Activated gamma-delta T cell treated with anti-CD3 and anti-CD28 coated beads, Interleukin-2, amount 50 U/mL, for 16 hours (primary cell): ENCODE data around the gene ST8SIA4.
"Not testable (repeated sequence)": the region's sequence is repeated elsewhere in the genome, so short reads cannot be mapped to it uniquely, and the experiment has no call there.

Source experiments
- DNase-seq: peaks from one replicate; pipeline ENCODE4 v3.0.0-alpha.2; 2020; ENCODE audit warnings: low read depth

ST8SIA4 gene

DNA sequence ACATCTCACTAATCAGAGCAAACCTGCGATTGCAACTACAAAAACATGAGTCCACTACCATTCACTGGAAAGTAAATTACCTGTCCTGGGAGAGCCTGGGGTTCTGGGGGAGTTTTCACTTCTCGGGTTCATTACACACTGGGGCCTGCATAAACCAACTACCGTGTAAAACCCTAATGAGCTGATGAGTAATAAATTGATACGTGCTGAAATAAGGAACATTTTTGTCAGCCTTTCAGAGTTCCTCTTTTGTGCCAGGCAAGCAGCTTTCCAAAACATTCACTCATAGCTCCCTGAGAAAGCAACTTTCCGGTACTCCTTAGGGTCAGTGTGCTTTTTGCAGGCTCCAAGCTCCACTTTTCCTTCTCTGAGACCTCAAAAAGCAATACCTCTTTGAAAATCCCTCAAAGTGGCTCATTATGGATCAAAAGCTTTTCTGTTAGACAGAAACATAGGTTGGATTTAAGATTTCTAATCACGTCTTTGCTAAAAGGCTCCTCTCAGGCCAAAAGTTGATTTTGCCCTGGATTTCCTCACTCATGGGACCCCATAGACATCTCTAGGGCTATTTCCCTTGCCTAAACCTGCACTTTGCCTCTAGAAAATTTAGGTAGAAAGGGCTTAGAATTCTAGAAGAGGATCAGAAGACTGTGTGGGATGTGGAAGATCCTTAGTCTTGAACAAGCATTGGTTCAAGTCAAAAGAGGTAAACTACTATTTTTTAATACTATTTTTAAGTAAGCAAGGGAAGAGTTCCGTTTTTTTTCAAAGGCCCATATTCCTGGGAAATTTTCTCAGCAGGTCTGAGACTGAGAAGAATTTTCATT lies 74.8 kb downstream of the ST8SIA4 start:
- DNase-seq = no peak

DNA sequence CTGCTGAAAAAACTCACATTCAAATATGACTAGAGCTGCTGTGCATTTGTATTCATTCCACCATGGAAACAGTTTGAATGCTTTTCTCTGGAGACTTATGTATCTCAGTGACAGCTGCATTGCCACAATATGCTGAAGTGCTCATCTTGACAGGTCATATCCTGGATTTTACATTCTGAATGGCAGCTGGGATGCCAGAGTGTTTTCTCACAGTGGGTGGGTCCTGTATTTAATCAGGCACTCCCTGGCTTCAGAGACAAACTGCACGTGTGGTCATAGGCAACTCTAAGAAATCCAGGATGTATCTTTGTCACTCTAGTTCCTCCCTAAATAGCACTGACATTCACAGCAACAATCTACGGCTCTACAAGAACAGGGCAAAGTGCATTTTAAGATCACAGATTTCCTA lies 75.6 kb downstream of the ST8SIA4 start:
- DNase-seq = no peak

DNA sequence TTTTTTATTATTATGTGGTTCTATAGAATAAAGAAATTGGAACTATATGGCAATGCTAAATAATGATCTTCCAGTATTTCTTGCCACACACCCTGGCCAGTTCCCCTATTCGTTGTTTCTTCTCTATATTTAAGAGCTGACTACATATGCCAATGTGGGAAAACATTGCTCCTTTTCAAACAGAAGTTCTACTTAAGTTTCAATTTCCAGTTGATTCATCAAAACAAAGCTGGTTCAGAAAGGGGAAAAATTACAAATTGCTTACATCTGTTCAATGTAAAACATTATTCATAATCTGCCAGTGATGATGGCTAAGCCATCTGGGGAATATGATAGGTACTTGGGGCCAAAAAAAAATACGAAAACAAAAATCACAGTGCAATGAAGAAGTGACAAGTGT lies 76.9 kb downstream of the ST8SIA4 start:
- DNase-seq = no peak

DNA sequence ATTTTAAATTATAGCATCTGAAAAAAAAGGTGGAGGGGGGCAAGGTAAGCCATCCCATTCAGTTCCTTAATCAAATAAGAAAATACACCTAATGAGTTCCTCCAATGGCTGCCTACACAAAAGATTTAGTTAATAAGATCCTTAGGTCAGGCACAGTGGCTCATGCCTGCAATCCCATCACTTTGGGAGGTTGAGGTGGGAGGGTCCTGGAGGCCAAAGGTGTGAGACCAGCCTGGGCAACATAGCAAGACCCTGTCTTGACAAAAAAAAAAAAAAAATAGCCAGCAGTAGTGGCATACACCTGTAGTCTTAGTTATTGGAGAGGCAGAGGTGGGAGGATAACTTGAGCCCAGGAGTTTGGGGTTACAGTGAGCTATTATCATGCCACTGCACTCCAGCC lies 78.4 kb downstream of the ST8SIA4 start:
- DNase-seq = no peak

DNA sequence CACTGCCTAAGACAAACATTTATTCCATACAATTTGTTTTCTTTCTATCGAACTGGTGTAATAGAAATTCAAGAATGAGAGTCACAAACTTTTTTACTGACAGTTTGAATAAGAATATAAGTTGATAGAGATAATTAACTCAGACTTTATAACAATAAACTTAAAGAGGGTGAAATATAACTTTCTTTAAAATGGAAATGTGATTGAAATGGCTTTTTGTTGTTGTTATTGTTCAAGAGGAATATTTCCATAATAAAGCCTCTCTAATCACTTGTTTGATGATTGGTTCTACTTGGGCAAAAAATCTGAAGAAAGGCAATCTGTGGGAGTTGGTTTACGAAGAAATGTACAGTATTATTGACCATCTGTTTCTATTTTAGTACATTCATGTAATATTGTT lies 79.3 kb downstream of the ST8SIA4 start:
- DNase-seq = no peak

DNA sequence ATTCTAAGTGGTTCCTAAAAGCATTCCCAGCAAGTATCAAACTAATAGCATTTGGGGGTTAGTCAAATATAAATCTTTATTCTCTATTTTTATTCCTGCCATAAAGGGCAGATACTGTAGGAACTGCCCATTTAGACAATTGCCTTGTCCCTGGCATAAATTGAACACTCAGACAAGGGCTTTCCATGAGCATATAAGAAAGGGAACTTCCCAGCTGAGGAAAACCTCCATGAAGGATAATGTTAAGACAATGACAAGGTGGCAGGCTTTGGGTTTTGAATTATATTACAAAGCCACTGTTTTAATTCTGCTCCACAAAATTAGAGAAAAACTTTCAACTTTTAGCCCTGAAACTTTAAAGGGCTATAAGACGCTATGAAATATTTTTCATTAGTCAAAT lies 81.3 kb downstream of the ST8SIA4 start:
- DNase-seq = no peak

DNA sequence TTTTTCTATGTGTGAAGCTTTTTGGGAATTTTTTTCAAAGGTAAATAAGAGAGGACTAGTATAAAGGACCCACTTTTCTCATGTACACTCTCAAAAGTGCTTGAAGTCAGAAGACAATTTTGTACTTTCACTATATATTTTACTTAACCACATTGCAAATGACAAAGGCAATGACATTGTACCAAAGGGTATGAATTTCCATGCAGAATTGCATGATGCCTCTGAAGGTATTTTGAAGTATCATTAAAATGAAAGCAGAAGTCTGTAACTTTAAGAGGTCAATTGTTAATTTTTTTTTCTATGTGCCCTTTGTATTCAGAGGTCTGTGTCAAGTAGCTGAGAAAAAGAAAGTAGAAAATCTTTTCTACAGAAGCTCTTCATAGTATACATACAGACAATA lies 84.7 kb downstream of the ST8SIA4 start:
- DNase-seq = no peak

DNA sequence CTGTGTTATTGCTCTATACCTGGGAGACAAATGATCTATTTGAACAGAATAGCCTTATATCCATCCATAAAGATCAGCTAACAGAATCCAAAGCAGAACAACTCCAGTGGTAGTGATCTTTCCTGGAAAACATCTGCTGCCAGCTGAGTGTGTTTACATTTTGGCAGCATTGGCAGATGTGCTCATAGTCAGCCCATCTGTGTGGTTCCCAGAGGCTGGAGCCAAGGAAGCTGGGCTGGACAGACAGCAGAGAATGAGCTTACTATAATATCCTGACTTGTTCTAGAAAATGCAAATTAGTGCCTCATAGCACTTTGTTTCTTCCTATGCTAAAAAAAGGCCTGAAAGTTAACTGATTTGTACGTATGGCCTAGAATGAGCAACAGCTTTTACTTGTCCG lies 99.7 kb downstream of the ST8SIA4 start:
- DNase-seq = no peak

DNA sequence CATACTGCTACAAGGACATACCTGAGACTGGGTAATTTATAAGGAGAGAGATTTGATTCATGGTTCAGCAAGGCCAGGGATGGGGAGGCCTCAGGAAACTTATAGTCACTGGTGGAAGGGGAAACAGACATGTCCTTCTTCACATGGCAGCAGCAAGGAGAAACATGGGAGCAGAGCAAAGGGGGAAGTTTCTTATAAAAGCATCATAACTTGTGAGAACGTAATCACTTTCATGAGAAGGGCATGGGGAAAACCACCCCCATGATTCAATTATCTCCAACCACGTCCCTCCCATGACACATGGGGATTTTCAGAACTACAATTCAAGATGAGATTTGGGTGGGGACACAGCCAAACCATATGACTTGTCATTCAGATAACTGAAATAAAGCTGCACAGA lies 100.9 kb downstream of the ST8SIA4 start:
- no peak for DNase-seq

DNA sequence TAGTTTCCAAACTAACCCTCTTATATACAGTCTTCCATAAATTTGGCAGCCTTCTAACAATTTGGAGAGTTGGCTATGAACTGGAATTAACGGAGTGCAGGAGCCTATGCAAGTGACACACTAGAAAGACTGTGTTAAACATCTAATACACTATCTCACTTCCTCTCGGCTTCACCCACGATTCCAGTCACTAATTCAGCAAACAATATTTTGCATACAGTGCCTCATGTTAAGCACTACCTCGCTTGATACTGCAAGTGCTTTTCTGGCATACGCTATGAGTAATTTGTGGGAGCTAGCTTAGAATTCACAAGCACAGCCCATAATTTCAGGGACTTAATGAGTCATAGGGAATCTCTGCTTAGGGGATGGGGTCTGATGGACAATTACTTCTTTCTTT lies 102.5 kb downstream of the ST8SIA4 start:
- no peak for DNase-seq

DNA sequence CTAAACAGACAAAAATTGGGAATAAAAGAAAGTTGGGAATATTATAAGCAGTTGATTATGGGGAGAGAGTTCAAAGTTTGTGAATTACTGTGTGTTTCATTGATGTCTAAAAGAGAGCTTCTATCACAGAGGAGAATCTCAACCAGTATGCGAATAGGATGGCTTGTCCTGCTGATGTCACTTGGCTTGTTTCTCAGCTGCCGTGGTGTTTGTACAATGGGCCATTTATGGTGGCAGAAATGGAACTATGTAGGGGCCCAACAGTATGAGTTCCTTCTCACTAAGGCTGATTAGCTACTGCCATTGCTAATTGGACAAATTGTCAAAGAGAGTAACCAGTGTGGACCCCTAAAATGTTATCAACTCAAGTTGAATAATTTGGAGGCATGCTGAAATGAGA lies 103.9 kb downstream of the ST8SIA4 start:
- no peak for DNase-seq

DNA sequence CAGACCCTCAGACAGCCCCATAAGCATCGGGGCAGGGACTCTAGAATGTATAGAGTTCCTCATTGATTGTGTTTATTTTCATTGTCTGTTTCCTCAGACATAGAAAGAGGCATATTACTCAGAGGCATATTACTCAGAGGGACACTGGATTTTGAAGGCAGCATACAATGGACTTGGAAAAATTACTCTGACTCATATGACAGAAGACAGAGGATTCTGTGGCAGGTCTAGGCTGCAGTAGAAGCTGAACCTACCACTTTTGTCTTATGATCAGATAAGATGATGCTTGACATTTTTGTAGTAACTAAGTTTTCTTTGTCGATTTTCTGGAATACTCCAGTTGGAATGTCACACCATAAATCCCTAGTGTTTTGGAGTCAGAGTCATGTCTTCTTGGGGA lies 105.2 kb downstream of the ST8SIA4 start:
- no peak for DNase-seq

DNA sequence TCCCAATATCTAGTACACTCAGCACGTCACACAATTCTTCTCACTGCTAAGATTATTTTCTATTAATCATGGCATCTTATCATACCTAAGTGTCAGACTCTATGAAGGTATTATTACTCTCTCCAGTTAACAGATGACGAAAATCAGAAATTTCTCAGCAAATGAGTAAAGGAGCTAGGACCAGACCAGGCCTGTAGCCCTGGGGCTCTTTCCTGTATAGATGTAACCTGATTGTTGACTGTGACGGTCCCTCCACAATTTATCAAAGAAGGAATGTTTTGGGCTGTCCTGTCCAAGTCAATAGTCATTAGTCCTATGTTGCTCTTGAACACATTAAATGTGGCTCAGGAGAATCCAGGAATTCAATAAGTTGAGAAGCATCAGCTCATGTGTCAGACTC lies 106.2 kb downstream of the ST8SIA4 start:
- no peak for DNase-seq

DNA sequence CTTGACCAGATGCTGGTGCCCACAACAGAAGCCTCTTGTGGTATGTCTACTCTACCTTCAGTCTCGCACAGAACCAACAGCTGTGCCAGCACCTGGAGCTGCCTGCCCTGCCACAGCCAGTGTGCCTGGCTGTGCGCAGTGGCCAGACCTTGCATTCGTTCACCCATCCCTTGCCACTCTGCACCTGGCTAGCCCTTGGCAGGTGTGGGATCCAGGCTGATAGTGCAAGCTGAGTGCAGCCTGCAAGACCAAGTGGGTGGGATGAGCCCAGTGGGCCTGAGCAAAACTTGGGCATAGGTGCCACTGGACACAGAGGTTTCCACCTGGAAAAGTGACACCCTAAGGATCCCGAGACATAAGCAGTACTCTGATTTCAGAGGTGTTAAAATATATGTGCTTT lies 108.2 kb downstream of the ST8SIA4 start:
- DNase-seq = no peak

DNA sequence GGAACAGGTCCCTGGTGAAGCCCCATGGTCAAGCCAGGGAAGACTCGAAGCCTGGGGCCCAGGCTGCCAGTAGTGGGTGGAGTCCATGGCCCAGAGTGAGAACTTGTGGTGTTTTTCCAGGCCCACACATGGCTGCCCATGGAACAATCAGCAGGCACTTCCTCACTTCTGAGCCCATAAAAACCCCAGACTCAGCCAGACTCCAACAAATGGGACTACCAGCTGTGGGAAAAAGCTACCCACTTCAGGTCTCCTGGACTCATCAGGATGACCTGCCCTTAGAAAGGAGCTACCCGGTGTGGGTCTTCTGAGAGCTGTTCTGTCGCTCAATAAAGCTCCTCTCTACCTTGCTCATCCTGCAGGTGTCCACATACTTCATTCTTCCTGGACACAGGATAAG lies 108.9 kb downstream of the ST8SIA4 start:
- no peak for DNase-seq

DNA sequence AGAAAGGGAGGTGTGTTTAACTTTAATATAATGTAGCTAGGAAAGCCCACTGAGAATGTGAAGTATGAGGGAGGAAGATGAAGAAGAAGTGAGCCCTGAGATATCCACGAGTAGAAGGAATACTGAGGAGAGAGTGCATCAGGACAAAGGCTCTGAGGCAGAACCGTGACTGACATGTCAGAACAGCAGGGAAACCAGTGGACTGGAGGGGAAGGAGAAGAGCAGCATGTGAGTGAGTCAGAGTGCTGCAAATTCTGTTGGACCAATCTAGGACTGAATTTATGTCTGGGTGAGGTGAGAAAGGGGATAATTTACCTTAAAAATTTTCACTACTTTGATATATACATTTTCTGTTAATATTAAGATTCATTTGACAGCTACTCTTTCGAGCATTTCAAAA lies 110.3 kb downstream of the ST8SIA4 start:
- no peak for DNase-seq

DNA sequence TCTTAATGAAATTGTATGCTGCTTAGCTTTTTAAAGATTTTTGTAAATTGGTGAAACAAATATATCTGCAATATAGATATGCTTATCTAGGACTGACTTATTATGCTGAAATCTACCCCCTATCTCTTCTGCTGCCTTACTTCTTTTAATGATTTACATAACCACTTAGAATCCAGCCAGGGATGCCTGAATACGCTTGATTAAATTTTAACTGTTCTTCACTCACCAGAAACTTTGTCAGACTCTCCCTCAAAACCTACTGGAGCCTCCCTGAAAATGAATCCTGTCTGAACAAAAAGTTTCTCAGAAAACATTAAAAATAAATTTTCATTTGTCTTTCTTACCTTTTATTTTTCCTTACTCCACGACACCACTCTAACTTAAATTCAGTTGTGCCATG lies 111.7 kb downstream of the ST8SIA4 start:
- DNase-seq = no peak

DNA sequence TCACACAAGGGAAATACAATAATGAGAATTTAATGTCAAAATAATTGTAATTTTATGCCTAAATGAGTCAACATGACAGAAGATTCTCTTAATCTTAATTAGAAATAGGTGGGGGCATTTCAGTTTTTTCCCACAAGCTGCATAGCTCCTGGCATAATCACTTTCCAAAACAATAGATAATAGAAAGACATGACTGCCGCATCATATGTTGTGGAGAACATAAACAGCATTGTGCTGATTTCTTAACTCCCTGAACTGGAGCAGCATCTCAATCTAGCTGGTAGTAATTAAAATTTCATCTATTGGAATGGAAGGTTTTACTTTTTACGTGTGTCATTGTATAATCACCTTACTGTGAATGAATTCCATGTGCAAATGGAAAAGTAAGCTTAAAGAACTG lies 112.1 kb downstream of the ST8SIA4 start:
- no peak for DNase-seq

DNA sequence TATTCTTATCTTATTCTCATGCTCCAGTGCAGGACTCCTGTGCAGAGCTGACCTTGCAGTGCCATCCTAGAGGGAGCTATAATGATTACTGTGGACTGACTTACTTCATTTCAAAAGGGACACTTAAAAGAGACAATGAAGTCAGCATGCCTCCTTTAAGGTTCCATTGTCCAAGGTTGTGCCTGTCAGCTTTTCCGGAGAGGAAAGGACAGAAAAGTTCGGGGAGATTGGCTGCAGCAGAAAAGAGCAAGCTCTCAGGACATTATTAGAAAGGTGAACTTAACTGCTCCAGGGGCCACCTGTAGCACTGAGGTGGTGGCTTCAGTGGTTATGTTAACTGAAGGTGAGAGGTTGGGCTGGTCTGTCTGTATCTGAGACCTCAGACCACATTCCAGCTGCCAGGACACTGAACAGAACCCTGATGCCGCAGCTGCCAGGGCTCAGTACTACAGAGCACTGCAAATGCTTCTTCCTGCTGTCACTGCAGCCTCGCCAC lies 112.9 kb downstream of the ST8SIA4 start:
- DNase-seq = no peak

DNA sequence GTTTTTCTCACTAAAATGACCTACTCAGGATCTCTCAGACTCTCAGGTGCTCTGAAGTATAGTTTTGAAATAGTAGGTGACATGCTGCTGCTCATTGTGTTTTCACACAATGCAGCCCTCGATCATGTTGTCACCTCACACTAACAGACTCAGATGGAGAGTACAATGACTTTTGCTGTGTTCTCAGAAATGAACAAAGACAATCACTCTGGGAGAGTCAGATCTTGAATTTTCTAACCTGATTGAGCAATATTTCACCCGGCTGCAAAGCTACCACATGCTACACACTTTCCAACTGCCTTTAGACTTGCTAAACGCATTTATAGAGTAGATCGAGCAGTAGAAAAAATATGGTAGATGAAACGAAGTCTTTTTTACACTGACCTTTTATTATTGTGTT lies 113.4 kb downstream of the ST8SIA4 start:
- no peak for DNase-seq

DNA sequence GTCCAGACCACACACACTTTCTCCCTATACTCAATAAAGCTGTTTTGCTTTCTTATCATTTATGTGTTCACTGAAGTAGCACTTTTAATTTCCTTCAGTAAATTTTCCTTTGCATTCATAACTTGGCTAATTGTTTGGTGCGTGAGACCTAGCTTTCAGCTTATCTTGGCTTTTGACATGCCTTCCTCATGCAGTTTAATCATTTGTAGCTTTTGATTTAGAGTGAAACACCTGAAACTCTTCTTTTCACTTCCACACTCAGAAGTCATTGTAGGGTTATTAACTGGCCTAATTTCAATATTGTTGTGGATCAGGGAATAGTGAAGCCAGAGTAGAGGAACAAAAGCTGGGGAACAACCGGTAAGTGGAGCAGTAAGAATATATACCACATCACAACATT lies 114.7 kb downstream of the ST8SIA4 start:
- no peak for DNase-seq

DNA sequence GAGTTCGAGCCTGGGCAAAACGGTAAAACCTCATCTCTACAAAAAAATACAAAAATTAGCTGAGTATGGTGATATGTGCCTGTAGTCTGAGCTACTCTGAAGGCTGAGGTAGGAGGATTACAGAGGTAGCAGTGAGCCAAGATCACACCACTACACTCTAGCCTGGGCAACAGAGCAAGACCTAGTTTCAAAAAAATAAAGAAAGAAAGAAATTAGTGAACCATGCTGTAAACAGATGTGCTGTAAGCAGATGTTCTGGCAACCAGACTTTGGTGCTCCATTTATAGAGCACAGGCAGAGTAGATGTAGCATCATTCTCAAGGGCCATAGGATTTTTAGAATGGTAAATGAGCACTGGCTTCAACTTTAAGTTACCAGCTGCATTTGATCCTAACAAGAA lies 115.4 kb downstream of the ST8SIA4 start:
- no peak for DNase-seq

DNA sequence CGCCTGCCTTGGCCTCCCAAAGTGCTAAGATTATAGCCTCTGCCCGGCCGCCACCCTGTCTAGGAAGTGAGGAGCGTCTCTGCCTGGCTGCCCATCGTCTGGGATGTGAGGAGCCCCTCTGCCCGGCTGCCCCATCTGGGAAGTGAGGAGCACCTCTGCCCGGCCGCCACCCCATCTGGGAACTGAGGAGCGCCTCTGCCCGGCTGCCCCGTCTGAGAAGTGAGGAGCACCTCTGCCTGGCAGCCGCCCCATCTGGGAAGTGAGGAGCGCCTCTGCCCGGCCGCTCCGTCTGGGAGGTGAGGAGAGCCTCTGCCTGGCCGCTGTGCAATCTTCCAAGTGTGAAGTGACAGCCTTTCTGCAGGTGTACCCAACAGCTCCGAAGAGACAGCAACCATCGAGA lies 117.5 kb downstream of the ST8SIA4 start:
- not testable (repeated sequence) for DNase-seq

DNA sequence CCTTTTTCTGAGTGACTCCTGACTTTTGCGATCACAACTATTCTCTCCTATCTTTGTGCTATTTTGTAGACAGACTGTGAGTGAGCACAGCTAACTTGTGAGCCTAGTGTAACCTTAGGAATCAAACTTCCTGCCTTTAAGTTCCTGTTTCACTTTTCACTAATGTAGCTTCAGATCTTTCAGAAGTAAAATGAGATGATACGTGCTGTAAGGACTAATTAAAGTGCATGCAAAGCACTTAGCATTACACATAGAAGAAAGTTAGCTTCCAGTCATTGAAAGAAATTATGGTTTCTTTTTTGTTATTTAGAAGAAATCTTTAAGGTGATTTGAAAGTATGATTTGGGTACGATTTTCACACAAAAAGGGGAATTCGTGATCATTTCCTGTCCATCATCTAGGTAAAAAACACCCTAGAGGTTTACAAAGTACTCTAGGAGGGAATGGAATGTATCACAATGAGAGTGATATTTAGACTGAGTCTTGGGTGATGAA lies 122.7 kb downstream of the ST8SIA4 start:
- DNase-seq = no peak
